Measurements from ENCODE around the gene NRP1.

Gene NRP1

GRCh38 chr10:33136781-33137180 is 197.7 kb downstream of the NRP1 start:
- no peak overlapping the region for H3K4me3 Mint-ChIP-seq
- H3K27ac Mint-ChIP-seq, result no peak overlapping the region
- peaks cover 3% of the 10 kb centered on the region for H3K27me3 Mint-ChIP-seq
- no peaks in the 10 kb centered on the region for H3K4me1 Mint-ChIP-seq (ENCODE audit: low read depth)
- no peaks in the 10 kb centered on the region for H3K9me3 Mint-ChIP-seq
- no peaks in the 10 kb centered on the region for H3K36me3 Mint-ChIP-seq (ENCODE audit: low read depth)
- intact Hi-C loops (cut with micrococcal nuclease), result no loop called here

GRCh38 chr10:33136271-33136670 is 198.2 kb downstream of the NRP1 start:
- peaks cover 3% of the 10 kb centered on the region for H3K27me3 Mint-ChIP-seq
- no peaks in the 10 kb centered on the region for H3K9me3 Mint-ChIP-seq
- H3K27ac Mint-ChIP-seq, result no peak overlapping the region
- intact Hi-C loops (cut with micrococcal nuclease), result no loop called here
- H3K36me3 Mint-ChIP-seq (ENCODE audit: low read depth), result no peaks in the 10 kb centered on the region
- no peak overlapping the region for H3K4me3 Mint-ChIP-seq
- H3K4me1 Mint-ChIP-seq (ENCODE audit: low read depth), result no peaks in the 10 kb centered on the region

GRCh38 chr10:33134011-33134751 is 200.3 kb downstream of the NRP1 start:
- Mint-ChIP-seq H3K27ac (no peak overlapping the region), H3K4me3 (no peak overlapping the region), H3K4me1 (ENCODE audit: low read depth) (no peaks in the 10 kb centered on the region), H3K36me3 (ENCODE audit: low read depth) (no peaks in the 10 kb centered on the region), H3K9me3 (no peaks in the 10 kb centered on the region), H3K27me3 (peaks cover 3% of the 10 kb centered on the region)
- intact Hi-C loops (cut with micrococcal nuclease), result no loop called here

- Mint-ChIP-seq H3K36me3 (ENCODE audit: low read depth) (no peaks in the 10 kb centered on the region), H3K27ac (no peak overlapping the region), H3K4me1 (ENCODE audit: low read depth) (no peaks in the 10 kb centered on the region), H3K4me3 (no peak overlapping the region), H3K9me3 (no peaks in the 10 kb centered on the region), H3K27me3 (peaks cover 3% of the 10 kb centered on the region)
- intact Hi-C loops (cut with micrococcal nuclease), result no loop called here
These were observed 200.9 kb downstream of the NRP1 start for GRCh38 chr10:33133557-33133956.

GRCh38 chr10:33132626-33133025 is 201.8 kb downstream of the NRP1 start:
- Mint-ChIP-seq H3K36me3 (ENCODE audit: low read depth) (no peaks in the 10 kb centered on the region), H3K4me3 (no peak overlapping the region), H3K27ac (no peak overlapping the region), H3K27me3 (peaks cover 2% of the 10 kb centered on the region), H3K4me1 (ENCODE audit: low read depth) (no peaks in the 10 kb centered on the region), H3K9me3 (no peaks in the 10 kb centered on the region)
- intact Hi-C loops (cut with micrococcal nuclease), result no loop called here

- no peak overlapping the region for H3K4me3 Mint-ChIP-seq
- H3K27me3 Mint-ChIP-seq, result peaks cover 2% of the 10 kb centered on the region
- no peaks in the 10 kb centered on the region for H3K4me1 Mint-ChIP-seq (ENCODE audit: low read depth)
- H3K27ac Mint-ChIP-seq, result no peak overlapping the region
- H3K36me3 Mint-ChIP-seq (ENCODE audit: low read depth), result no peaks in the 10 kb centered on the region
- no peaks in the 10 kb centered on the region for H3K9me3 Mint-ChIP-seq
- intact Hi-C loops (cut with micrococcal nuclease), result no loop called here
These were observed 204.5 kb downstream of the NRP1 start for GRCh38 chr10:33129996-33130386.

- intact Hi-C loops (cut with micrococcal nuclease), result no loop called here
- Mint-ChIP-seq H3K27ac (no peak overlapping the region), H3K4me3 (no peak overlapping the region), H3K4me1 (ENCODE audit: low read depth) (no peaks in the 10 kb centered on the region), H3K27me3 (peaks cover 2% of the 10 kb centered on the region), H3K9me3 (no peaks in the 10 kb centered on the region), H3K36me3 (ENCODE audit: low read depth) (no peaks in the 10 kb centered on the region)
These were observed 205.1 kb downstream of the NRP1 start for GRCh38 chr10:33129141-33129995.

- H3K36me3 Mint-ChIP-seq (ENCODE audit: low read depth), result no peaks in the 10 kb centered on the region
- no peaks in the 10 kb centered on the region for H3K4me1 Mint-ChIP-seq (ENCODE audit: low read depth)
- H3K27me3 Mint-ChIP-seq, result peaks cover 2% of the 10 kb centered on the region
- no peak overlapping the region for H3K27ac Mint-ChIP-seq
- H3K4me3 Mint-ChIP-seq, result no peak overlapping the region
- H3K9me3 Mint-ChIP-seq, result no peaks in the 10 kb centered on the region
- intact Hi-C loops (cut with micrococcal nuclease), result no loop called here
These were observed 206.8 kb downstream of the NRP1 start for GRCh38 chr10:33127622-33128021.
